Hepatocyte (in vitro differentiated cells): Measurements from ENCODE around the gene PTPN1. TPM values are rescaled to one million over a fixed set of nuclear protein-coding genes. Genes with fewer than 3 reads are reported as not detected.

Experiments used
- DNase-seq: peaks from one replicate; pipeline ENCODE4 v3.0.0-alpha.2; 2016; ENCODE audit warnings: low spot score
- H2AFZ ChIP-seq: fragments of 200-600 bp; sonication (generic); 2 replicates; pipeline ENCODE4 v1.6.0; 2016; ENCODE audit warnings: antibody characterized with exemption, mild to moderate bottlenecking
- H3K27ac ChIP-seq: fragments of 200-600 bp; sonication (generic); 2 replicates; pipeline ENCODE4 v1.5.1; 2016; ENCODE audit warnings: mild to moderate bottlenecking
- H3K27me3 ChIP-seq: fragments of 200-600 bp; sonication (generic); 2 replicates; pipeline ENCODE4 v1.6.1; 2016
- H3K36me3 ChIP-seq: fragments of 200-600 bp; sonication (generic); replicated peaks from 2 replicates; pipeline ENCODE4 v1.5.1; 2016; ENCODE audit warnings: low read depth; ENCODE audit not compliant: insufficient read depth
- H3K4me1 ChIP-seq: fragments of 200-600 bp; sonication (generic); 2 replicates; pipeline ENCODE4 v1.5.1; 2016; ENCODE audit warnings: mild to moderate bottlenecking, moderate library complexity; ENCODE audit not compliant: insufficient read depth
- H3K4me2 ChIP-seq: fragments of 200-600 bp; sonication (generic); 2 replicates; pipeline ENCODE4 v1.6.0; 2016
- H3K4me3 ChIP-seq: fragments of 200-600 bp; sonication (generic); 2 replicates; pipeline ENCODE4 v1.5.1; 2016; ENCODE audit warnings: mild to moderate bottlenecking
- H3K79me2 ChIP-seq: fragments of 200-600 bp; sonication (generic); 2 replicates; pipeline ENCODE4 v1.6.0; 2017; ENCODE audit warnings: mild to moderate bottlenecking
- H3K9me2 ChIP-seq: fragments of 200-600 bp; sonication (generic); replicated peaks from 2 replicates; pipeline ENCODE4 v1.6.0; 2017; ENCODE audit warnings: mild to moderate bottlenecking; ENCODE audit not compliant: insufficient read depth
- H3K9me3 ChIP-seq: fragments of 200-600 bp; sonication (generic); 2 replicates; pipeline ENCODE4 v1.5.1; 2016; ENCODE audit warnings: low read depth, mild to moderate bottlenecking
- H4K20me1 ChIP-seq: fragments of 200-600 bp; sonication (generic); 2 replicates; pipeline ENCODE4 v1.6.0; 2016; ENCODE audit warnings: mild to moderate bottlenecking; ENCODE audit not compliant: insufficient read depth, poor library complexity, severe bottlenecking
- EZH2 ChIP-seq: fragments of 200-600 bp; sonication (generic); IDR thresholded peaks from 2 replicates; pipeline ENCODE4 v1.6.1; 2016; ENCODE audit warnings: antibody characterized with exemption, mild to moderate bottlenecking, borderline replicate concordance
- EZH2phosphoT487 ChIP-seq: fragments of 200-600 bp; sonication (generic); IDR thresholded peaks from one replicate; pipeline ENCODE4 v1.6.1; 2018; ENCODE audit warnings: antibody characterized with exemption, mild to moderate bottlenecking, low read depth, moderate library complexity; ENCODE audit not compliant: unreplicated experiment, severe bottlenecking
- WGBS: methylation state at CpG from one replicate; pipeline ENCODE4 v1.1.6; 2016; ENCODE audit warnings: low lambda C conversion rate; ENCODE audit errors: missing lambda C conversion rate; 5-methylcytosine and 5-hydroxymethylcytosine counted together
- polyA plus RNA-seq: library from polyadenylated mRNA; unstranded; fragments of >200 nt; fragmentation: Nextera tagmentation; extraction: Ambion mirVana; gene quantifications from 2 replicates; pipeline ENCODE4 v1.2.1, GENCODE V29; 2016
- total RNA-seq: library from RNA; depleted of rRNA; stranded (reverse); fragments of >200 nt; gene quantifications from 2 replicates; pipeline ENCODE4 v1.2.3, GENCODE V29; 2014
- TF ChIP-seq, protein P1 (sequence below): fragments of 200-600 bp; sonication (generic); IDR thresholded peaks from 2 replicates; pipeline ENCODE4 v1.5.1; 2016; ENCODE audit warnings: antibody characterized with exemption, mild to moderate bottlenecking; ENCODE audit not compliant: poor library complexity

PTPN1 gene
- total and polyA plus RNA-seq, 2 experiments from 2014 or later = 22.0 to 32.1 TPM

DNA sequence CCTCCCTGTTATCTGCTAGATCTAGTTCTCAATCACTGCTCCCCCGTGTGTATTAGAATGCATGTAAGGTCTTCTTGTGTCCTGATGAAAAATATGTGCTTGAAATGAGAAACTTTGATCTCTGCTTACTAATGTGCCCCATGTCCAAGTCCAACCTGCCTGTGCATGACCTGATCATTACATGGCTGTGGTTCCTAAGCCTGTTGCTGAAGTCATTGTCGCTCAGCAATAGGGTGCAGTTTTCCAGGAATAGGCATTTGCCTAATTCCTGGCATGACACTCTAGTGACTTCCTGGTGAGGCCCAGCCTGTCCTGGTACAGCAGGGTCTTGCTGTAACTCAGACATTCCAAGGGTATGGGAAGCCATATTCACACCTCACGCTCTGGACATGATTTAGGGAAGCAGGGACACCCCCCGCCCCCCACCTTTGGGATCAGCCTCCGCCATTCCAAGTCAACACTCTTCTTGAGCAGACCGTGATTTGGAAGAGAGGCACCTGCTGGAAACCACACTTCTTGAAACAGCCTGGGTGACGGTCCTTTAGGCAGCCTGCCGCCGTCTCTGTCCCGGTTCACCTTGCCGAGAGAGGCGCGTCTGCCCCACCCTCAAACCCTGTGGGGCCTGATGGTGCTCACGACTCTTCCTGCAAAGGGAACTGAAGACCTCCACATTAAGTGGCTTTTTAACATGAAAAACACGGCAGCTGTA, 73.4 kb downstream of the PTPN1 start:
- WGBS = 91% methylated on average over 15 of the region's 15 CpGs
- peak overlapping the region; percentile 37 for H3K27ac ChIP-seq

DNA sequence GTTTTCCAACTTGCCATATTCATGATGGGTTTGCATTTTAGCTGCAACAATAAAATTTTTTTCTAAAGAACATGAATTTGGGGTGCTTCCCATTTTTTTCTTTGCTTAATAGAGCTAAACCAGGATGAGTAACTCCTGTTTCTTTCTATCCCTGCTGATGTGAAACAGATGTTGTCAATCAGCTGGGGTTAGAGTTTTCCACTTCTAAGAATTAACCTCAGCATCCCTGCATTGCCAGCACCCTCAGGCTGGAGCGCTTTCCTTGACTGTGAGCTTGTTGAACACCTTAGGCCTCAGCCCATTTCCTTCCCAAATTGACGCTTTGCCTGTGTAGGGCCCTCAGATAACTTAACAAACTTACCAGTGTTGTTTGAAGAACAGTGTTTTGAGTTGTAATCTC, 74.5 kb downstream of the PTPN1 start:
- Histone ChIP-seq H3K36me3 (no peaks in the 10 kb centered on the region), H3K27ac (no peak overlapping the region), H3K4me1 (no peaks in the 10 kb centered on the region), H3K9me3 (no peaks in the 10 kb centered on the region), H3K79me2 (no peaks in the 10 kb centered on the region), H3K4me2 (no peak overlapping the region), H2AFZ (no peak overlapping the region), H3K27me3 (no peaks in the 10 kb centered on the region), H3K4me3 (no peak overlapping the region), H4K20me1 (no peaks in the 10 kb centered on the region), H3K9me2 (no peaks in the 10 kb centered on the region)
- TF ChIP-seq EZH2 = no peak
- no peak for TF ChIP-seq EZH2phosphoT487
- TF ChIP-seq, protein P1, sequence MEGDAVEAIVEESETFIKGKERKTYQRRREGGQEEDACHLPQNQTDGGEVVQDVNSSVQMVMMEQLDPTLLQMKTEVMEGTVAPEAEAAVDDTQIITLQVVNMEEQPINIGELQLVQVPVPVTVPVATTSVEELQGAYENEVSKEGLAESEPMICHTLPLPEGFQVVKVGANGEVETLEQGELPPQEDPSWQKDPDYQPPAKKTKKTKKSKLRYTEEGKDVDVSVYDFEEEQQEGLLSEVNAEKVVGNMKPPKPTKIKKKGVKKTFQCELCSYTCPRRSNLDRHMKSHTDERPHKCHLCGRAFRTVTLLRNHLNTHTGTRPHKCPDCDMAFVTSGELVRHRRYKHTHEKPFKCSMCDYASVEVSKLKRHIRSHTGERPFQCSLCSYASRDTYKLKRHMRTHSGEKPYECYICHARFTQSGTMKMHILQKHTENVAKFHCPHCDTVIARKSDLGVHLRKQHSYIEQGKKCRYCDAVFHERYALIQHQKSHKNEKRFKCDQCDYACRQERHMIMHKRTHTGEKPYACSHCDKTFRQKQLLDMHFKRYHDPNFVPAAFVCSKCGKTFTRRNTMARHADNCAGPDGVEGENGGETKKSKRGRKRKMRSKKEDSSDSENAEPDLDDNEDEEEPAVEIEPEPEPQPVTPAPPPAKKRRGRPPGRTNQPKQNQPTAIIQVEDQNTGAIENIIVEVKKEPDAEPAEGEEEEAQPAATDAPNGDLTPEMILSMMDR = no peak
- WGBS = 78% methylated on average over 2 of the region's 2 CpGs
- no peak for DNase-seq

More for the DNA sequence above, 73.4 kb downstream of the PTPN1 start:
- no peaks in the 10 kb centered on the region for H3K79me2 ChIP-seq
- H3K4me3 ChIP-seq = no peak overlapping the region
- no peak overlapping the region for H2AFZ ChIP-seq
- H3K27me3 ChIP-seq = no peaks in the 10 kb centered on the region
- no peak overlapping the region for H3K4me2 ChIP-seq
- peaks cover 4% of the 10 kb centered on the region for H3K36me3 ChIP-seq
- no peaks in the 10 kb centered on the region for H3K9me3 ChIP-seq
- DNase-seq = no peak
- no peaks in the 10 kb centered on the region for H3K9me2 ChIP-seq
- no peak for TF ChIP-seq EZH2phosphoT487
- TF ChIP-seq EZH2 = no peak
- TF ChIP-seq, protein P1 = no peak
- no peaks in the 10 kb centered on the region for H3K4me1 ChIP-seq
- H4K20me1 ChIP-seq = no peaks in the 10 kb centered on the region

DNA sequence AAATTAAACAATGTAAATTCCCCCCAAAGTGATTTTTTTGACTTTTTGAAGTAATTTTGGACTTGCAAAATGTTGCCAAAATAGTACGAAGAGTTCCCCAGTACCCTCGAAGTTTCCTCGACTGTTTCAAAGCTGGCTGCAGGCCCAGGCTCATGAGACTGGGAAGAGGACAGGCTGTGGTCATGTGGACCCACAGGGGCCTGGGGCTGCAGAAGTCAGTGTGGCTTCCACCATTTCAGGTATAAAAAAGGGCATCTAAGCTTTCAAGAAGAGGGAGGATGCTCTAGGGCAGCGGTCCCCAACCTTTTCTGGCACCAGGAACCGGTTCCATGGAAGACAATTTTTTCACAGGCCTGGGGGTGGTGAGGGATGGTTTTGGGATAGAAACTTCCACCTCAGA, 75.0 kb downstream of the PTPN1 start:
- Histone ChIP-seq H3K79me2 (no peaks in the 10 kb centered on the region), H3K4me3 (no peak overlapping the region), H3K36me3 (no peaks in the 10 kb centered on the region), H3K9me2 (no peaks in the 10 kb centered on the region), H3K4me1 (no peaks in the 10 kb centered on the region), H3K27me3 (no peaks in the 10 kb centered on the region), H3K4me2 (no peak overlapping the region), H3K9me3 (no peaks in the 10 kb centered on the region), H4K20me1 (no peaks in the 10 kb centered on the region), H3K27ac (no peak overlapping the region), H2AFZ (no peak overlapping the region)
- WGBS = 96% methylated on average over 5 of the region's 5 CpGs
- no peak for DNase-seq
- TF ChIP-seq EZH2 (no peak), EZH2phosphoT487 (no peak)
- TF ChIP-seq, protein P1 = no peak

DNA sequence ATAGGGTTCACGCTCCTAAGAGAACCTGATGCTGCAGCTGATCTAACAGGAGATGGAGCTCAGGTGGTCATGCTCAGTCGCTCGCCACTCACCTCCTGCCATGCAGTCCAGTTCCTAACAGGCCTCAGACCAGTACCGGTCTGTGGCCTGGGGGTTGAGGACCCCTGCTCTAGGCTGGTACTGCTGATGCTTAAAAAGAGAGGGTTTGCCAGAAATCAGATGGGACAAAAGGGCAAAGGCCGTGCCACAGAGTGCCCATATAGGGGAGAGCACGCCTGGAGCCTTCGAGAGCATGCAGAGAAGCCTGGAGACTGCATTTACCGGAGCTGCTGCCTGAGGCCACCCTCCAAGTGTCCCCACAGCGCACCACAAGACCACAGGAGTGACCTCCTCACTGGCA, 75.5 kb downstream of the PTPN1 start:
- H3K9me2 ChIP-seq = no peaks in the 10 kb centered on the region
- DNase-seq = no peak
- H3K9me3 ChIP-seq = no peaks in the 10 kb centered on the region
- no peaks in the 10 kb centered on the region for H3K27me3 ChIP-seq
- H2AFZ ChIP-seq = no peak overlapping the region
- H3K4me3 ChIP-seq = no peak overlapping the region
- no peaks in the 10 kb centered on the region for H3K79me2 ChIP-seq
- H3K4me2 ChIP-seq = no peak overlapping the region
- no peak for TF ChIP-seq EZH2
- TF ChIP-seq EZH2phosphoT487 = no peak
- TF ChIP-seq, protein P1 = no peak
- H3K36me3 ChIP-seq = no peaks in the 10 kb centered on the region
- no peaks in the 10 kb centered on the region for H3K4me1 ChIP-seq
- H4K20me1 ChIP-seq = no peaks in the 10 kb centered on the region
- 97% methylated on average over 9 of the region's 9 CpGs for WGBS
- no peak overlapping the region for H3K27ac ChIP-seq
